Liver (tissue), 9 donors: Measurements from ENCODE around the gene ZNF697. TPM values are rescaled to one million over a fixed set of nuclear protein-coding genes. Genes with fewer than 3 reads are reported as not detected.

Experiments used
- DNase-seq: peaks from one replicate; pipeline ENCODE4 v3.0.0-alpha.2; 2017; ENCODE audit warnings: low spot score
- H3K27ac ChIP-seq, 2 donors: one replicate each; pipeline ENCODE4 v1.7.0; 2013; ENCODE audit warnings: inconsistent platforms in 2 of 2, low read length in 2 of 2, control low read depth in 1 of 2, low read depth in 1 of 2, mild to moderate bottlenecking in 1 of 2
- H3K27me3 ChIP-seq, 4 donors: one replicate each; pipeline versions ENCODE4 v1.6.1 to v1.7.0; 2013; ENCODE audit warnings: low read length in 3 of 4, inconsistent platforms in 1 of 4, mild to moderate bottlenecking in 1 of 4, moderate library complexity in 1 of 4; ENCODE audit not compliant: control insufficient read depth in 4 of 4, insufficient read depth in 4 of 4
- H3K36me3 ChIP-seq, 4 donors: one replicate each; pipeline versions ENCODE4 v1.6.1 to v1.7.0; 2013; ENCODE audit warnings: low read length in 3 of 4, mild to moderate bottlenecking in 3 of 4, low read depth in 1 of 4, moderate library complexity in 1 of 4; ENCODE audit not compliant: control insufficient read depth in 4 of 4, insufficient read depth in 3 of 4
- H3K4me1 ChIP-seq, 4 donors: one replicate each; pipeline versions ENCODE4 v1.6.1 to v1.7.0; 2013; ENCODE audit warnings: low read length in 3 of 4, mild to moderate bottlenecking in 3 of 4, moderate library complexity in 1 of 4; ENCODE audit not compliant: control insufficient read depth in 4 of 4, insufficient read depth in 4 of 4
- H3K4me3 ChIP-seq, 3 donors: one replicate each; pipeline versions ENCODE4 v1.6.1 to v1.7.0; 2013; ENCODE audit warnings: low read length in 3 of 3, control low read depth in 1 of 3, low read depth in 1 of 3, mild to moderate bottlenecking in 1 of 3
- H3K9ac ChIP-seq, 2 donors: one replicate each; pipeline ENCODE4 v1.7.0; 2013; ENCODE audit warnings: low read length in 2 of 2, mild to moderate bottlenecking in 2 of 2, moderate library complexity in 2 of 2, control low read depth in 1 of 2, low read depth in 1 of 2
- H3K9me3 ChIP-seq, 4 donors: one replicate each; pipeline versions ENCODE4 v1.6.1 to v1.7.0; 2013; ENCODE audit warnings: low read length in 3 of 4; ENCODE audit not compliant: control insufficient read depth in 4 of 4
- ATF3 ChIP-seq: IDR thresholded peaks from 2 replicates; pipeline ENCODE4 v1.6.1; 2016; ENCODE audit warnings: antibody characterized with exemption
- EGR1 ChIP-seq, 2 donors: IDR thresholded peaks; 2 replicates each; pipeline ENCODE4 v1.6.1; 2016 to 2018; ENCODE audit warnings: antibody characterized with exemption in 2 of 2, low read depth in 2 of 2
- FOXA1 ChIP-seq: IDR thresholded peaks from 2 replicates; pipeline ENCODE4 v1.6.1; 2016; ENCODE audit warnings: antibody characterized with exemption
- FOXA2 ChIP-seq: IDR thresholded peaks from 2 replicates; pipeline ENCODE4 v1.6.1; 2016; ENCODE audit warnings: antibody characterized with exemption
- GABPA ChIP-seq, 2 donors: IDR thresholded peaks in 1 of 2; conservative IDR thresholded peaks in 1 of 2; 2 replicates each; pipeline ENCODE4 v1.6.1; 2016; ENCODE audit warnings: antibody characterized with exemption in 2 of 2, mild to moderate bottlenecking in 1 of 2, moderate library complexity in 1 of 2
- HNF4A ChIP-seq, 2 donors: conservative IDR thresholded peaks; 2 replicates each; pipeline ENCODE4 v1.6.1; 2016; ENCODE audit warnings: antibody characterized with exemption in 2 of 2, mild to moderate bottlenecking in 2 of 2
- HNF4G ChIP-seq: IDR thresholded peaks from 2 replicates; pipeline ENCODE4 v1.6.1; 2016; ENCODE audit warnings: antibody characterized with exemption
- JUND ChIP-seq, 2 donors: IDR thresholded peaks; 2 replicates each; pipeline ENCODE4 v1.6.1; 2016; ENCODE audit warnings: antibody characterized with exemption in 2 of 2
- MAX ChIP-seq: IDR thresholded peaks from 2 replicates; pipeline ENCODE4 v1.6.1; 2016; ENCODE audit warnings: antibody characterized with exemption
- NR2F2 ChIP-seq: IDR thresholded peaks from 2 replicates; pipeline ENCODE4 v1.6.1; 2016; ENCODE audit warnings: antibody characterized with exemption
- RAD21 ChIP-seq, 2 donors: IDR thresholded peaks; 2 replicates each; pipeline ENCODE4 v1.6.1; 2016; ENCODE audit warnings: antibody characterized with exemption in 2 of 2, mild to moderate bottlenecking in 2 of 2
- RXRA ChIP-seq, 2 donors: IDR thresholded peaks; 2 replicates each; pipeline ENCODE4 v1.6.1; 2017 to 2018; ENCODE audit warnings: antibody characterized with exemption in 2 of 2, mild to moderate bottlenecking in 1 of 2
- SP1 ChIP-seq: IDR thresholded peaks from 2 replicates; pipeline ENCODE4 v1.6.1; 2018; ENCODE audit warnings: antibody characterized with exemption, mild to moderate bottlenecking
- TAF1 ChIP-seq: conservative IDR thresholded peaks from 2 replicates; pipeline ENCODE4 v1.6.1; 2016; ENCODE audit warnings: antibody characterized with exemption, mild to moderate bottlenecking
- YY1 ChIP-seq: IDR thresholded peaks from 2 replicates; pipeline ENCODE4 v1.6.1; 2016; ENCODE audit warnings: antibody characterized with exemption, mild to moderate bottlenecking
- ZBTB33 ChIP-seq: IDR thresholded peaks from 2 replicates; pipeline ENCODE4 v1.6.1; 2016; ENCODE audit warnings: antibody characterized with exemption
- WGBS: extraction: QIAGEN DNeasy Blood & Tissue Kit; methylation state at CpG from one replicate; pipeline ENCODE4 v1.1.7; 2013; 5-methylcytosine and 5-hydroxymethylcytosine counted together
- polyA plus RNA-seq, 2 donors: library from polyadenylated mRNA; stranded (reverse) in 1 of 2; unstranded in 1 of 2; fragments of 200-250 nt in 1 of 2; fragments of >200 nt in 1 of 2; fragmentation: Nextera tagmentation in 1 of 2; extraction: Ambion mirVana in 1 of 2; gene quantifications; one replicate each; pipeline versions ENCODE4 v1.2.1 to v1.2.3, GENCODE V29; 2013 to 2015
- total RNA-seq, 2 donors: library from RNA; depleted of rRNA; stranded (reverse); fragments of >200 nt; gene quantifications; one replicate each; pipeline ENCODE4 v1.2.3, GENCODE V29; 2014
- TF ChIP-seq, protein P1 (sequence below): IDR thresholded peaks from 2 replicates; pipeline ENCODE4 v1.6.1; 2016; ENCODE audit warnings: antibody characterized with exemption, mild to moderate bottlenecking
- TF ChIP-seq, protein P2 (sequence below): fragments of 150-350 bp; IDR thresholded peaks from 2 replicates; pipeline ENCODE4 v1.5.1; 2017; ENCODE audit warnings: improper control_type of control experiment, low read depth, low read length; ENCODE audit not compliant: missing input control
- donor health status: healthy.
- donor health status: healthy.
- donor health status: healthy.
- donor health status: healthy.
- donor health status: healthy.

Gene ZNF697
- total and polyA plus RNA-seq, 4 donors = 0.89 to 4.5 (median 3.2) TPM

DNA sequence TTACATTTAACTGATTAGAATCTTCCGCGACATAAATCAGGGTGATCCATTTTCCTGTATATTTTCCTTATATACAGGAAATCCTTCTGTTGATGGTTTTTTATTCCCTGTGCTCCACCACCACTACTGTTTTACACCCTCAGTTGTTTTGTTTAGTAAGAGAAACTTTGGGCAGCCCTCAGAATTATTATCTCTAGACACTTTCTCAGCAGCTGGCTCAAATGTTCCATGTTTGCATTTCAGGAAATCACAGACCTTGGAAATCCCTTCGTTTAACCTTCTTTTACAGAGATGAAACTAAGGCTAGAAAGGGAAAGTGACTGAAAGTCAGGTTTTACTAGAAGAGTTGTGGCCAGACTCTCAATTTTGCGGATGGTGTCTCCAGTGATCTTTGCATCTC lies 15.2 kb downstream of the ZNF697 start:
- Histone ChIP-seq H3K4me3 (no peak overlapping the region), H3K4me1 (peaks cover 16 to 35% (median 27%) of the 10 kb centered on the region in 4 donors), H3K9me3 (no peaks in the 10 kb centered on the region), H3K36me3 (peaks cover 0 to 2% (median 0%) of the 10 kb centered on the region in 4 donors), H3K27ac (peak overlapping the region in 1 of 2 donors; percentile 88), H3K27me3 (no peaks in the 10 kb centered on the region), H3K9ac (no peak overlapping the region)
- TF ChIP-seq YY1 (no peak), TAF1 (no peak), HNF4A (conservative IDR thresholded peaks at IDR 0.05) (no peak), NR2F2 (no peak), JUND (IDR thresholded peaks at IDR 0.05) (no peak), GABPA (IDR thresholded peaks at IDR 0.05 in 1 of 2, conservative IDR thresholded peaks at IDR 0.05 in 1 of 2) (no peak), RXRA (IDR thresholded peaks at IDR 0.05) (no peak), ZBTB33 (no peak), EGR1 (IDR thresholded peaks at IDR 0.05; ENCODE audit: low read depth in 2 of 2) (no peak), ATF3 (no peak), SP1 (no peak), FOXA1 (no peak), FOXA2 (no peak), HNF4G (no peak), RAD21 (IDR thresholded peaks at IDR 0.05) (no peak), MAX (no peak)
- TF ChIP-seq, protein P1, sequence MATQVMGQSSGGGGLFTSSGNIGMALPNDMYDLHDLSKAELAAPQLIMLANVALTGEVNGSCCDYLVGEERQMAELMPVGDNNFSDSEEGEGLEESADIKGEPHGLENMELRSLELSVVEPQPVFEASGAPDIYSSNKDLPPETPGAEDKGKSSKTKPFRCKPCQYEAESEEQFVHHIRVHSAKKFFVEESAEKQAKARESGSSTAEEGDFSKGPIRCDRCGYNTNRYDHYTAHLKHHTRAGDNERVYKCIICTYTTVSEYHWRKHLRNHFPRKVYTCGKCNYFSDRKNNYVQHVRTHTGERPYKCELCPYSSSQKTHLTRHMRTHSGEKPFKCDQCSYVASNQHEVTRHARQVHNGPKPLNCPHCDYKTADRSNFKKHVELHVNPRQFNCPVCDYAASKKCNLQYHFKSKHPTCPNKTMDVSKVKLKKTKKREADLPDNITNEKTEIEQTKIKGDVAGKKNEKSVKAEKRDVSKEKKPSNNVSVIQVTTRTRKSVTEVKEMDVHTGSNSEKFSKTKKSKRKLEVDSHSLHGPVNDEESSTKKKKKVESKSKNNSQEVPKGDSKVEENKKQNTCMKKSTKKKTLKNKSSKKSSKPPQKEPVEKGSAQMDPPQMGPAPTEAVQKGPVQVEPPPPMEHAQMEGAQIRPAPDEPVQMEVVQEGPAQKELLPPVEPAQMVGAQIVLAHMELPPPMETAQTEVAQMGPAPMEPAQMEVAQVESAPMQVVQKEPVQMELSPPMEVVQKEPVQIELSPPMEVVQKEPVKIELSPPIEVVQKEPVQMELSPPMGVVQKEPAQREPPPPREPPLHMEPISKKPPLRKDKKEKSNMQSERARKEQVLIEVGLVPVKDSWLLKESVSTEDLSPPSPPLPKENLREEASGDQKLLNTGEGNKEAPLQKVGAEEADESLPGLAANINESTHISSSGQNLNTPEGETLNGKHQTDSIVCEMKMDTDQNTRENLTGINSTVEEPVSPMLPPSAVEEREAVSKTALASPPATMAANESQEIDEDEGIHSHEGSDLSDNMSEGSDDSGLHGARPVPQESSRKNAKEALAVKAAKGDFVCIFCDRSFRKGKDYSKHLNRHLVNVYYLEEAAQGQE = no peak
- TF ChIP-seq, protein P2, sequence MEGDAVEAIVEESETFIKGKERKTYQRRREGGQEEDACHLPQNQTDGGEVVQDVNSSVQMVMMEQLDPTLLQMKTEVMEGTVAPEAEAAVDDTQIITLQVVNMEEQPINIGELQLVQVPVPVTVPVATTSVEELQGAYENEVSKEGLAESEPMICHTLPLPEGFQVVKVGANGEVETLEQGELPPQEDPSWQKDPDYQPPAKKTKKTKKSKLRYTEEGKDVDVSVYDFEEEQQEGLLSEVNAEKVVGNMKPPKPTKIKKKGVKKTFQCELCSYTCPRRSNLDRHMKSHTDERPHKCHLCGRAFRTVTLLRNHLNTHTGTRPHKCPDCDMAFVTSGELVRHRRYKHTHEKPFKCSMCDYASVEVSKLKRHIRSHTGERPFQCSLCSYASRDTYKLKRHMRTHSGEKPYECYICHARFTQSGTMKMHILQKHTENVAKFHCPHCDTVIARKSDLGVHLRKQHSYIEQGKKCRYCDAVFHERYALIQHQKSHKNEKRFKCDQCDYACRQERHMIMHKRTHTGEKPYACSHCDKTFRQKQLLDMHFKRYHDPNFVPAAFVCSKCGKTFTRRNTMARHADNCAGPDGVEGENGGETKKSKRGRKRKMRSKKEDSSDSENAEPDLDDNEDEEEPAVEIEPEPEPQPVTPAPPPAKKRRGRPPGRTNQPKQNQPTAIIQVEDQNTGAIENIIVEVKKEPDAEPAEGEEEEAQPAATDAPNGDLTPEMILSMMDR = no peak
- 69% methylated on average over 4 of the region's 4 CpGs for WGBS
- DNase-seq = no peak
